Measurements from ENCODE around the gene GBP5. TPM values are rescaled to one million over a fixed set of nuclear protein-coding genes. Genes with fewer than 3 reads are reported as not detected.
"Not testable (repeated sequence)": the region's sequence is repeated elsewhere in the genome, so short reads cannot be mapped to it uniquely, and the experiment has no call there.

The GBP5 gene, protein sequence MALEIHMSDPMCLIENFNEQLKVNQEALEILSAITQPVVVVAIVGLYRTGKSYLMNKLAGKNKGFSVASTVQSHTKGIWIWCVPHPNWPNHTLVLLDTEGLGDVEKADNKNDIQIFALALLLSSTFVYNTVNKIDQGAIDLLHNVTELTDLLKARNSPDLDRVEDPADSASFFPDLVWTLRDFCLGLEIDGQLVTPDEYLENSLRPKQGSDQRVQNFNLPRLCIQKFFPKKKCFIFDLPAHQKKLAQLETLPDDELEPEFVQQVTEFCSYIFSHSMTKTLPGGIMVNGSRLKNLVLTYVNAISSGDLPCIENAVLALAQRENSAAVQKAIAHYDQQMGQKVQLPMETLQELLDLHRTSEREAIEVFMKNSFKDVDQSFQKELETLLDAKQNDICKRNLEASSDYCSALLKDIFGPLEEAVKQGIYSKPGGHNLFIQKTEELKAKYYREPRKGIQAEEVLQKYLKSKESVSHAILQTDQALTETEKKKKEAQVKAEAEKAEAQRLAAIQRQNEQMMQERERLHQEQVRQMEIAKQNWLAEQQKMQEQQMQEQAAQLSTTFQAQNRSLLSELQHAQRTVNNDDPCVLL
- polyA plus RNA-seq (2011; rRNA removed) (0.04 and 0.07 TPM in 2 replicates), polyA plus RNA-seq (2017; fragmentation: RNase III; extraction: RNeasy Plus Mini Kit Qiagen cat#74134 plus additional on column Dnase treatment) (not detected in 3 replicates), polyA minus RNA-seq (2011; rRNA and poly(A)+ RNA removed) (not detected in 2 replicates)
- not detected in 2 replicates for polyA plus RNA-seq (2012; cell fraction: cytosol; rRNA removed)
- polyA plus RNA-seq (2012; cell fraction: nucleus; rRNA removed): not detected in 2 replicates

DNA sequence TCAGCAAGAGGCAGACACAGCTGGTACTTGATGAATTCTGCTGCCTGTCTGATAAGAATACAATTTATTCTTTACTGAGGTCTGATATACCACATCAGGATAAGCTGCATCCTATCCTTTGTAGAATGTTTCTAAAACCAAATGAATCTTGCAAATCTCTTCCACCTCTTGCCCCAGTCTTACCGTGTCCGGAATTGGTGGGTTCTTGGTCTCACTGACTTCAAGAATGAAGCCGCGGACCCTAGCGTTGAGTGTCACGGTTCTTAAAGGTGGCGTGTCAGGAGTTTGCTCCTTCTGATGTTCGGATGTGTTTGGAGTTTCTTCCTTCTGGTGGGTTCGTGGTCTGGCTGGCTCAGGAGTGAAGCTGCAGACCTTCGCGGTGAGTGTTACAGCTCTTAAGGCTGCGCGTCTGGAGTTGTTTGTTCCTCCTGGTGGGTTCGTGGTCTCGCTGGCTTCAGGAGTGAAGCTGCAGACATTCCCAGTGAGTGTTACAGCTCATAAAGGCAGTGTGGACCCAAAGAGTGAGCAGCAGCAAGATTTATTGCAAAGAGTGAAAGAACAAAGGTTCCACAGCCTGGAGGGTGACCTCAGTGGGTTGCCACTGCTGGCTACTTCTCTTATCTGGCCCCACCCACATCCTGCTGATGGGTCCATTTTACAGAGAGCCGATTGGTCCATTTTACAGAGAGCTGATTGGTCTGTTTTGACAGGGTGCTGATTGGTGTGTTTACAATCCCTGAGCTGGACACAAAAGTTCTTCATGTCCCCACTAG lies at the start of gene GBP5:
Gene GBP5 (minus strand): TSS at position 592 of the 773 bp plus-strand sequence. CDS start 3,305 bp downstream, outside the sequence.
- H3K4me3 ChIP-seq; H3K4me2 ChIP-seq; POLR2A ChIA-PET; H3K9me3 ChIP-seq; FAIRE-seq; DNase-seq (ENCODE audit: low read depth in 1 of 2, low spot score in 1 of 2); H3K27ac ChIP-seq; H3K4me1 ChIP-seq; ATAC-seq; CTCF ChIA-PET: not testable (repeated sequence)
- WGBS (ENCODE audit: missing lambda C conversion rate): 68% methylated on average over 15 of the region's 16 CpGs

DNA sequence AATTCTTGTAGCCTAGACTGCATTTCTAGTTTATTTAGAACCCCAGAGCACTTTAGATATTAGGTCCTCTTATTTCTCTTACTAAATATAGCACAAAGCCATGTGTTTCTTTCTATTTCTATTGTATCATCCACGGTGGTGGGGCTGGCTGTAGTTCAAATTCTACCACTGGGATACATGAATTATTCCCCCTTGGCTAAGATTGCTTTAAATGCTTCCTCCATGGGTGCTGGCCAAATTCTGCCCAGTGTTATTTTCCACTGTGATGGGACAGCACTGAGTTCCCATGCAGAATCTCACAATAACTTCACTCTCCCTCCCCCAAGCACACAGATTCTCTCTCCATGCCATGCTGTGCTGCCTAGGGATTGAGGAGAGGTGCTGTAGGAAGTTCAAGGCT lies 49.7 kb upstream of the GBP5 start:
- TF ChIP-seq FOSL2 (IDR thresholded peaks at IDR 0.05) (no peak), FOSL2 (CRISPR knock-in tag; IDR thresholded peaks at IDR 0.05) (no peak), MAFK (IDR thresholded peaks at IDR 0.05; ENCODE audit: partially characterized antibody) (no peak), KDM1A (IDR thresholded peaks at IDR 0.05; ENCODE audit: low read depth) (no peak), ZNF302 (CRISPR knock-in tag; IDR thresholded peaks at IDR 0.05) (no peak)
- TF ChIP-seq, protein P1, sequence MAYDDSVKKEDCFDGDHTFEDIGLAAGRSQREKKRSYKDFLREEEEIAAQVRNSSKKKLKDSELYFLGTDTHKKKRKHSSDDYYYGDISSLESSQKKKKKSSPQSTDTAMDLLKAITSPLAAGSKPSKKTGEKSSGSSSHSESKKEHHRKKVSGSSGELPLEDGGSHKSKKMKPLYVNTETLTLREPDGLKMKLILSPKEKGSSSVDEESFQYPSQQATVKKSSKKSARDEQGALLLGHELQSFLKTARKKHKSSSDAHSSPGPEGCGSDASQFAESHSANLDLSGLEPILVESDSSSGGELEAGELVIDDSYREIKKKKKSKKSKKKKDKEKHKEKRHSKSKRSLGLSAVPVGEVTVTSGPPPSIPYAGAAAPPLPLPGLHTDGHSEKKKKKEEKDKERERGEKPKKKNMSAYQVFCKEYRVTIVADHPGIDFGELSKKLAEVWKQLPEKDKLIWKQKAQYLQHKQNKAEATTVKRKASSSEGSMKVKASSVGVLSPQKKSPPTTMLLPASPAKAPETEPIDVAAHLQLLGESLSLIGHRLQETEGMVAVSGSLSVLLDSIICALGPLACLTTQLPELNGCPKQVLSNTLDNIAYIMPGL (CRISPR knock-in tag; IDR thresholded peaks at IDR 0.05; ENCODE audit: borderline replicate concordance): no peak
- ChIA-PET POLR2A (no interaction called here), CTCF (interaction anchor here (1.5 kb wide), 1 partner anchor 11 kb away, joined by 6 read pairs; no protein-coding TSS in a partner anchor)
- no peak for DNase-seq (ENCODE audit: low read depth in 1 of 2, low spot score in 1 of 2)
- no peak overlapping the region for H3K4me2 ChIP-seq
- H3K27ac ChIP-seq: no peak overlapping the region
- H3K9me3 ChIP-seq: no peaks in the 10 kb centered on the region
- no peak overlapping the region for H3K4me3 ChIP-seq
- 0% methylated on average over 1 of the region's 1 CpG for WGBS (ENCODE audit: missing lambda C conversion rate)
- no peaks in the 10 kb centered on the region for H3K4me1 ChIP-seq
- no peak for FAIRE-seq
- ATAC-seq: no peak

DNA sequence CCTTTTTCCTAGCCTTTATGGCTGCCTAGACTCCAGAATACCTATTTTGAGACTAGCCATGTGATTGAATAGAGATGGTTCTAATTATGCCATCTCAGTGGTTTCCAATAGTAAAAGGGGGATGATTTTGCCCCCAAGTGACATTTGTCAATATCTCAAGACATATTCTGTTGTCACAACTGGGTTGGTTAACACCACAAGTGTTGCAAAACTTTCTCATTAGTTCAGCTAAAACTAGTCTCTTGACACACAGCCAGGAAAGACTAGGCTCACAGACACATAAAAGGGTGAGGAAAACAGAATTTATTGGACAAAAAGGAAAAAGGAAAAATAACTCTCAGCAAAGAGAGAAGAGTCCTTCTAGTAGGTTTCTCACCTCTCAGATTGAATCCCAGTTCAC lies 39.9 kb upstream of the GBP5 start:
- ChIA-PET POLR2A (no interaction called here), CTCF (no interaction called here)
- DNase-seq (ENCODE audit: low read depth in 1 of 2, low spot score in 1 of 2) (no peak), FAIRE-seq (no peak), ATAC-seq (no peak)
- TF ChIP-seq CHD4 (IDR thresholded peaks at IDR 0.05; ENCODE audit: borderline replicate concordance) (no peak), ZSCAN20 (CRISPR knock-in tag; IDR thresholded peaks at IDR 0.05) (no peak), MYC (IDR thresholded peaks at IDR 0.05; ENCODE audit: borderline replicate concordance, low read length) (no peak)
- TF ChIP-seq, protein P2, sequence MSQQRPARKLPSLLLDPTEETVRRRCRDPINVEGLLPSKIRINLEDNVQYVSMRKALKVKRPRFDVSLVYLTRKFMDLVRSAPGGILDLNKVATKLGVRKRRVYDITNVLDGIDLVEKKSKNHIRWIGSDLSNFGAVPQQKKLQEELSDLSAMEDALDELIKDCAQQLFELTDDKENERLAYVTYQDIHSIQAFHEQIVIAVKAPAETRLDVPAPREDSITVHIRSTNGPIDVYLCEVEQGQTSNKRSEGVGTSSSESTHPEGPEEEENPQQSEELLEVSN (IDR thresholded peaks at IDR 0.05; ENCODE audit: borderline replicate concordance, low read depth): no peak
- Histone ChIP-seq H3K27ac (no peak overlapping the region), H3K4me1 (no peaks in the 10 kb centered on the region), H3K9me3 (no peaks in the 10 kb centered on the region), H3K4me2 (no peak overlapping the region), H3K4me3 (no peak overlapping the region)

DNA sequence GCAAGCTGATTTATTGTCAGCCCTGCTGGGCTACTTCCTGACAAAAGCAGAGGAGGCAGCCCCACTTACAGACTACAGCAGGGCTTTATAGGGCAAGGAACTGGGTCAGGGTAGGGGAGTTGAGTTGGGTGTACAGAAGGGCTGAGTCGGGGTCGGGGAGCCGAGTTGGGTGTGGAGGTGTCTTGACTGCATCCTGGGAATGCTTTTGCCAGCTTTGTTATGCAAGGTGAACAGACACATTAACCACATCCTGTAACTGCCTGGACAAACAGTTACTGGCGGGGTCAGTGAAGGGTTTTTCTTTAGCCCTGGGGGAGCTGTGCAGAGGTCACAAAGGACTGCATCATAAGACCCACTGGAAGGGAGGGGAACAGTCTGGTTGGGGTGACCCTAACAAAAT lies 39.1 kb upstream of the GBP5 start:
- 17% methylated on average over 4 of the region's 4 CpGs for WGBS (ENCODE audit: missing lambda C conversion rate)
- TF ChIP-seq CBX2 (IDR thresholded peaks at IDR 0.05; ENCODE audit: borderline replicate concordance, low read depth): no peak
- no peak for TF ChIP-seq PHF8 (IDR thresholded peaks at IDR 0.05; ENCODE audit: borderline replicate concordance, low read depth)
- TF ChIP-seq, protein P3, sequence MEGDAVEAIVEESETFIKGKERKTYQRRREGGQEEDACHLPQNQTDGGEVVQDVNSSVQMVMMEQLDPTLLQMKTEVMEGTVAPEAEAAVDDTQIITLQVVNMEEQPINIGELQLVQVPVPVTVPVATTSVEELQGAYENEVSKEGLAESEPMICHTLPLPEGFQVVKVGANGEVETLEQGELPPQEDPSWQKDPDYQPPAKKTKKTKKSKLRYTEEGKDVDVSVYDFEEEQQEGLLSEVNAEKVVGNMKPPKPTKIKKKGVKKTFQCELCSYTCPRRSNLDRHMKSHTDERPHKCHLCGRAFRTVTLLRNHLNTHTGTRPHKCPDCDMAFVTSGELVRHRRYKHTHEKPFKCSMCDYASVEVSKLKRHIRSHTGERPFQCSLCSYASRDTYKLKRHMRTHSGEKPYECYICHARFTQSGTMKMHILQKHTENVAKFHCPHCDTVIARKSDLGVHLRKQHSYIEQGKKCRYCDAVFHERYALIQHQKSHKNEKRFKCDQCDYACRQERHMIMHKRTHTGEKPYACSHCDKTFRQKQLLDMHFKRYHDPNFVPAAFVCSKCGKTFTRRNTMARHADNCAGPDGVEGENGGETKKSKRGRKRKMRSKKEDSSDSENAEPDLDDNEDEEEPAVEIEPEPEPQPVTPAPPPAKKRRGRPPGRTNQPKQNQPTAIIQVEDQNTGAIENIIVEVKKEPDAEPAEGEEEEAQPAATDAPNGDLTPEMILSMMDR (IDR thresholded peaks at IDR 0.05): no peak
- TF ChIP-seq TP53 (CRISPR knock-in tag; IDR thresholded peaks at IDR 0.05): no peak
- no peak for TF ChIP-seq FOXS1 (CRISPR knock-in tag; IDR thresholded peaks at IDR 0.05)
- TF ChIP-seq, protein P2 (IDR thresholded peaks at IDR 0.05; ENCODE audit: borderline replicate concordance, low read depth): no peak
- Histone ChIP-seq H3K27ac (no peak overlapping the region), H3K4me3 (no peak overlapping the region), H3K9me3 (no peaks in the 10 kb centered on the region), H3K4me1 (no peaks in the 10 kb centered on the region), H3K4me2 (no peak overlapping the region)
- FAIRE-seq (no peak), ATAC-seq (no peak), DNase-seq (ENCODE audit: low read depth in 1 of 2, low spot score in 1 of 2) (no peak)
- CTCF ChIA-PET: no interaction called here
- POLR2A ChIA-PET: no interaction called here

Measured in A549 (cell line).